ENCODE data around the gene PPP1CC. TPM values are rescaled to one million over a fixed set of nuclear protein-coding genes. Genes with fewer than 3 reads are reported as not detected.

Gene PPP1CC
- total RNA-seq, 1 donor from 2014 or later: 288 TPM

DNA sequence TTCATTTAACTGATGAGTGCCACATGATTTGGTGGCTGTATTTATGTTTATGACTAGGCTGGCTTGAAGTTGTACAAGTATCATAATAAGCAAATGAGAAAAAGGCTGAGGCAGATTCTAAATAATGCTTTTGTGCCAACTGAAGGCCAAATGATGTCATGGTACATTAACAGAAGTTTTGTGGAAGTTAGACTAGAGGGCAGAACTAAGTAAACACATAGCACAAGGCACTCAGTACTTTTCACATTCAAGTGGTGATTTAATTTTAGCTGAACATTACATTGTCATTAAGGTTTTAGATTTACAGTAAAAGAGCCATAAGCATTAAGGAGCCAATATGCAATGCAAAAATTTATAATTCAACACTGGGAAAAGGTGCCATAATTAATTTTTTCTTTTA is 21.1 kb downstream of the PPP1CC start:
- no peak for DNase-seq (ENCODE audit: low read depth, low spot score)
- TF ChIP-seq CTCF (conservative IDR thresholded peaks at IDR 0.05): no peak
- no peaks in the 10 kb centered on the region for H3K4me1 Mint-ChIP-seq
- no peak overlapping the region for H3K27ac Mint-ChIP-seq (ENCODE audit: unreplicated experiment)
- H3K9me3 Mint-ChIP-seq: no peaks in the 10 kb centered on the region
- H3K4me3 Mint-ChIP-seq: no peak overlapping the region
- peaks cover 41% of the 10 kb centered on the region for H3K36me3 Mint-ChIP-seq (ENCODE audit: low read depth)
- no peaks in the 10 kb centered on the region for H3K27me3 Mint-ChIP-seq (ENCODE audit: low read depth)

- no peak overlapping the region for H3K27ac Mint-ChIP-seq (ENCODE audit: unreplicated experiment)
- TF ChIP-seq CTCF (conservative IDR thresholded peaks at IDR 0.05): no peak
- H3K4me1 Mint-ChIP-seq: no peaks in the 10 kb centered on the region
- no peak for DNase-seq (ENCODE audit: low read depth, low spot score)
- no peaks in the 10 kb centered on the region for H3K9me3 Mint-ChIP-seq
- no peak overlapping the region for H3K4me3 Mint-ChIP-seq
- no peaks in the 10 kb centered on the region for H3K27me3 Mint-ChIP-seq (ENCODE audit: low read depth)
- H3K36me3 Mint-ChIP-seq (ENCODE audit: low read depth): peaks cover 36% of the 10 kb centered on the region
These were observed 22.2 kb downstream of the PPP1CC start for GRCh38 chr12:110720516-110720915.

DNA sequence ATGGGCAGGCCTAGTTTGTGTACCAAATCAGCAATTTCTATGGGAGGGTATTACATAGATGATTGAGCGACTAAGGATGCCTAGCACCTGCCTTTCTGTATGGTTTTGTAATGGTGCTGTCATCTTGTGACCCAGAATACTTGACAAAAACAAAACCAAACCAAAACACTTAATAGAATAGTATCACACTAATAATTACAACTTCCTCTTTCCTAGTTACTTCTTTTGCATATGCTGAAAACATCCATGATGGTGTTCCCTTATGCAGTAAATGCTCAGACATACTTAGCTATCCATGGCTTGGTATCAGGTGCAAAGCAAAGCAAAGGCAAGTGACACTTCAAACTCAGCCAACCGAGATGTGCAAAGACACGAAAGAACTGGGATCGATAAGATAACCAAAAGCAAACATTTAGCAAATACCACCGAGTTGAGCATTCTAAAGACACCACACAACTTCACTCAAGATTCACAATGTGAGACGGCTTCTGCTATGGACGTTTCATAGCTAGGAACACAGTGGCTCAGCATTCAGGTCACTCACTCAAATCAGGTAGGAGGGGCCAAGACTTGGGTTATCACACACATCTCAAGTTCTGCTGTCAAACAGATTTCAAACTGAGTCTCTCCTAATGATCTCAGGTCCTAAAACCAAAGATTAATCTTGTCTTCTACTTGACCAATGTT is 24.3 kb downstream of the PPP1CC start:
- TF ChIP-seq CTCF (conservative IDR thresholded peaks at IDR 0.05): no peak
- H3K4me1 Mint-ChIP-seq: no peaks in the 10 kb centered on the region
- H3K36me3 Mint-ChIP-seq (ENCODE audit: low read depth): peaks cover 31% of the 10 kb centered on the region
- H3K27me3 Mint-ChIP-seq (ENCODE audit: low read depth): no peaks in the 10 kb centered on the region
- no peak overlapping the region for H3K27ac Mint-ChIP-seq (ENCODE audit: unreplicated experiment)
- no peak for DNase-seq (ENCODE audit: low read depth, low spot score)
- no peak overlapping the region for H3K4me3 Mint-ChIP-seq
- H3K9me3 Mint-ChIP-seq: no peaks in the 10 kb centered on the region

DNA sequence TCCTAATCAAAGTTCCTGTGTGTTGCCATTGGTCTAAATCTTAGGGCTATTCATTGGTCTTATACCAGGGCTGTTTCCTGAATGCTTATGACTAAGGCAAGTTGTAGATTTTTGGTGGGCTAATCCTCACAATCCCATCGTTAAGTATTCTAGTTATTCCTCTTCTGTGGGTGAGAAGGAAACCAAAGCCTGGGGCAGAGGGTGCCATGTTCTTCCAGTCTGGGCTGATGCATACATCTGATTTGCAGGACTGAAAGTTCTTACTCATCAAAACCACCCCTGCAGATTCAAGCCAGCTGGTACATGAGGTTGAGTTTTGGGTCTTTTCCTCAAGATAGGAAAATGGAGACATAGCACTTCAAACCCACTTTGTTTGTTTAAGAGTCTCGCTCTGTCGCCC is 25.7 kb downstream of the PPP1CC start:
- H3K27me3 Mint-ChIP-seq (ENCODE audit: low read depth): no peaks in the 10 kb centered on the region
- H3K4me1 Mint-ChIP-seq: no peaks in the 10 kb centered on the region
- TF ChIP-seq CTCF (conservative IDR thresholded peaks at IDR 0.05): no peak
- peaks cover 30% of the 10 kb centered on the region for H3K36me3 Mint-ChIP-seq (ENCODE audit: low read depth)
- H3K4me3 Mint-ChIP-seq: no peak overlapping the region
- no peaks in the 10 kb centered on the region for H3K9me3 Mint-ChIP-seq
- H3K27ac Mint-ChIP-seq (ENCODE audit: unreplicated experiment): no peak overlapping the region
- no peak for DNase-seq (ENCODE audit: low read depth, low spot score)

- H3K9me3 Mint-ChIP-seq: no peaks in the 10 kb centered on the region
- no peak overlapping the region for H3K4me3 Mint-ChIP-seq
- no peaks in the 10 kb centered on the region for H3K4me1 Mint-ChIP-seq
- no peak for DNase-seq (ENCODE audit: low read depth, low spot score)
- peaks cover 5% of the 10 kb centered on the region for H3K36me3 Mint-ChIP-seq (ENCODE audit: low read depth)
- no peak overlapping the region for H3K27ac Mint-ChIP-seq (ENCODE audit: unreplicated experiment)
- no peaks in the 10 kb centered on the region for H3K27me3 Mint-ChIP-seq (ENCODE audit: low read depth)
- TF ChIP-seq CTCF (conservative IDR thresholded peaks at IDR 0.05): no peak
These were observed 33.8 kb downstream of the PPP1CC start for GRCh38 chr12:110708917-110709316.

Measured in neural crest cell (in vitro differentiated cells).